Ovary (tissue), 3 donors: Measurements from ENCODE around the gene BORCS6.

Source experiments
- EP300 ChIP-seq: sonication (generic); formaldehyde crosslinking; IDR thresholded peaks from one replicate; pipeline ENCODE4 v1.6.1; 2017; ENCODE audit warnings: antibody characterized with exemption
- POLR2A ChIP-seq: fragments of 450-650 bp; IDR thresholded peaks from one replicate; pipeline ENCODE4 v1.6.1; 2017; ENCODE audit warnings: antibody characterized with exemption, mild to moderate bottlenecking, moderate library complexity
- TF ChIP-seq, protein P1 (sequence below), 3 donors: fragments of 450-650 bp in 2 of 3; fragments of 200-600 bp in 1 of 3; IDR thresholded peaks; one replicate each; pipeline versions ENCODE4 v1.5.1 to v1.8.0; 2016 to 2022; ENCODE audit warnings: antibody characterized with exemption in 3 of 3, mild to moderate bottlenecking in 1 of 3
- donor health status: DM: no; HTN: no; CAD: no.

DNA sequence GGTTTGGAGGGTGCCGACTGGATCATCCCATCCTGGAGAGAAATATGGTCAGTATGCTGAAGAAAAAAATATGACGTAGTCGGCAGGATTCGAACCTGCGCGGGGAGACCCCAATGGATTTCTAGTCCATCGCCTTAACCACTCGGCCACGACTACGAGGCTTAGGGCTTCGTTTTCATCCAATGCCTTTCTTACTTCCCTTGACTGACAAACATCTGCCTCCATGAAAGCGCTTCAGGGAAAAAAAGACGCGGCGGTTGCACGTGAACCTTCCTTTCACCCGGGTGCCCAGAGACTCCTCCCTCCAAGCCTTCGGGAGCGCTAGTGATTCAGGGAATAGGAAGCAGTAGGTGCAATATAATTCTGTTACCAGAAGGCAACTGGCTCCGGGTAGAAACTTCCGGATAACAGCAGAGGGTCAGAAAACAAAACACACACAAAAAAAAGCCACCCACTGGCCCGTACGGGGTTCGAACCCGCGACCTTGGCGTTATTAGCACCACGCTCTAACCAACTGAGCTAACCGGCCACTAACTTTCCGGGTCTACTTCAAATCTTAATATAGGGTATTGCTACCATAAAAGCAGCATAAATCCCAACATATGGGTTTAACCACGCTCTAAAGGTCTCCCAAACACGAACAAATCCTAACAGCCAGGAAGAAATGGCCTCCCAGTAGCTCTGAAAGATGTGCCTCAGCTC lies 36.7 kb upstream of the BORCS6 start:
- TF ChIP-seq, protein P1, sequence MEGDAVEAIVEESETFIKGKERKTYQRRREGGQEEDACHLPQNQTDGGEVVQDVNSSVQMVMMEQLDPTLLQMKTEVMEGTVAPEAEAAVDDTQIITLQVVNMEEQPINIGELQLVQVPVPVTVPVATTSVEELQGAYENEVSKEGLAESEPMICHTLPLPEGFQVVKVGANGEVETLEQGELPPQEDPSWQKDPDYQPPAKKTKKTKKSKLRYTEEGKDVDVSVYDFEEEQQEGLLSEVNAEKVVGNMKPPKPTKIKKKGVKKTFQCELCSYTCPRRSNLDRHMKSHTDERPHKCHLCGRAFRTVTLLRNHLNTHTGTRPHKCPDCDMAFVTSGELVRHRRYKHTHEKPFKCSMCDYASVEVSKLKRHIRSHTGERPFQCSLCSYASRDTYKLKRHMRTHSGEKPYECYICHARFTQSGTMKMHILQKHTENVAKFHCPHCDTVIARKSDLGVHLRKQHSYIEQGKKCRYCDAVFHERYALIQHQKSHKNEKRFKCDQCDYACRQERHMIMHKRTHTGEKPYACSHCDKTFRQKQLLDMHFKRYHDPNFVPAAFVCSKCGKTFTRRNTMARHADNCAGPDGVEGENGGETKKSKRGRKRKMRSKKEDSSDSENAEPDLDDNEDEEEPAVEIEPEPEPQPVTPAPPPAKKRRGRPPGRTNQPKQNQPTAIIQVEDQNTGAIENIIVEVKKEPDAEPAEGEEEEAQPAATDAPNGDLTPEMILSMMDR (IDR thresholded peaks at IDR 0.05): no peak
- TF ChIP-seq POLR2A: no peak
- TF ChIP-seq EP300: no peak
